SKM-1 treated with dmso at 0.1 percent for 144 hours (cell line): ENCODE results near the gene AMDHD2.
"Not testable (repeated sequence)": the region's sequence is repeated elsewhere in the genome, so short reads cannot be mapped to it uniquely, and the experiment has no call there.

Experiments
- DNase-seq: peaks from one replicate; lab custom pipeline; 2025; ENCODE audit not compliant: unreplicated experiment; lab: John Stamatoyannopoulos, UW

Gene AMDHD2

DNA sequence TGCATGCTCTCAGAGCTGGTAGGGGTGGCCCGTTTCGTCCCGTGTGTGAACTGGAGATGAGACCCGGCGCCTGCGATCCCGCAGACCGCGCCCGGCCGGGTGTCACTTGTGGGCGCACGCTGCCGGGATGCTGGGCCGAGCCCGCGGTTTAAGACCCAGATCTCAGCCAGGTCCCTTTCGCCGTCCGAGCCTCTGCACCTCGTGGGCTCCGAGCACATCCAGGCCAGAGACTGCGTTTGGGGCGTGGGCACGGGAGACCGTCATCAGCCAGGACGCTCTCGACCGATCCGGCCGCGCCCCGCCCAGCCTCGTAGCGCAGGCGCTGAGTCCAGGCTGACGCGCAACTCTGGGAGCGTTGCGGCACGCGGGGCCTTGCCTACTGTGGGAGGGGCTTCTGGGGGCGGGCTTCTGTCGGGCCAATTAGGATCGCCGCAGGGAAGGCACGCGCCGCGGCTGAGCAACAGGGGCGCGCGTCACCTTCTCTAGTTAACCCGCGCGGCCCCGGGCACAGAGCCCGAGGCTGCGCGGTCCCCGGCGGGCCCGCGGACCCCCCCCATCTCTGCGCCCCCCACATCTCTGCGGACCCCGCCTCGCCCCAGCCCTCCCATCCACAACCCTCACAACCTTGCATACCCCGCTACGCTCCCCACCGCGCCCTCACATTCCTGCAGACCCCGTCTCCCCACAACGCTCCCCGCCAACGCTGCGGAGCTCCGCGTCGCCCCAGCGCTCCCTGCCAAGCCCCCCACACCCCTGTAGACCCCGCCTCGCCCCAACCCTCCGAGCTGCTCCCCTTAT, 11.7 kb downstream of the AMDHD2 start:
- DNase-seq, result peak; percentile 96

- peak; percentile 42 for DNase-seq
These were observed 12.4 kb downstream of the AMDHD2 start for GRCh38 chr16:2532494-2533141.

DNA sequence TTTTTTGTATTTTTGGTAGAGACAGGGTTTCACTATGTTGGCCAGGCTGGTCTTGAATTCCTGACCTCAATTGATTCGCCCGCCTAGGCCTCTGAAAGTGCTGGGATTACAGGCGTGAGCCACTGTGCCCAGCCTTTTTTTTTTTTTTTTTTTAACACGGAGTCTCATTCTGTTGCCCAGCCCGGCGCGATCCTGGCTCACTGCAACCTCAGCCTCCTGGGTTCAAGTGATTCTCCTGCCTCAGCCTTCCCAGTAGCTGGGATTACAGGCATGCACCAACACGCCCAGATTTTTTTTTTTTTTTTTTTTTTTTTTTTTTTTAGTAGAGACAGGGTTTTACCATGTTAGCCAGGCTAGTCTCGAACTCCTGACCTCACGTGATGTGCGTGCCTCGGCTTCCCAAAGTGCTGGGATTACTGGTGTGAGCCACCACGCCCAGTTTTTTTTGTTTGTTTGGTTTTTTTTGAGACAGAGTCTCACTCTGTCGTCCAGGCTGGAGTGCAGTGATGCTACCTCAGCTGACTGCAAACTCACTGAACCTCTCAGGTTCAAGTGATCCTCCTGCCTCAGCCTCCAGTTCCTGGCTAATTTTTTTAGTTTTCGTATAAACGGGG, 13.1 kb downstream of the AMDHD2 start:
- not testable (repeated sequence) for DNase-seq

GRCh38 chr16:2533912-2534311, 13.7 kb downstream of the AMDHD2 start:
- no peak for DNase-seq

DNA sequence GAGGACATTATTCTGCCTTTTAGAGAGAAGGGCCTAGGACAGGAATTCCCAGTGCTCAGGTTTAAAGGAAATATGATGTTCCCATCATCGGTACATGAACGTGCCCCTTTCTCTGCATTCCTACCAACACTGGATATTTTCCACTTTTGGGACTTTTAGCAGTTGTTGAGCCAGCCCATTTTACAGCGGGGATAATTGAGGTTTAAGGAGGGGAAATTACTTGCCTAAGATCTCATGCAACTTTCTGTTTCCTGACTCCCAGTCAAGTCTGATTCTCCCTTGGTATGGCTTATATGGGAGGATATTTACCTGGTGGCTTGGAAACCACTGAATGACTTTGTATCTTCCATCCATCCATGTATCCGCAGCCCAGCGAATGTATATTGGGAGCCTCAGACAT, 14.2 kb downstream of the AMDHD2 start:
- DNase-seq, result not testable (repeated sequence)

DNA sequence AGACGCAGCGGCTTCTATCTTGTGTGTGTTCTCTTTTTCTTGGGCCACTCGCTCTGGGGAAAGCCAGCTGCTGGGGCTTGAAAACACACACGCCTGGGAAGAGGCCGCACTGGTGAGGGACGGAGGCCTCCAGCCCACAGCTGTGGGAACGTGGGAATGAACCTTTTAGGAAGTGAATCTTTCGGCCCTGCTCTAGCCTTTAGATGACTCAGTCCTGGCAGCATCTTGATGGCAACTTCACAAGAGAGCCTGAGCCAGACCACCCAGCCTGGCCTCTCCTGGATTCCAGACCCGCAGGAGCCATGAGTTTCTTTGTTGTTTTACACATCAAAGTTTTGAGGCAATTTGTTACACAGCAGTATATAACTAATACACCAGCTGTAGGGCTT, 15.4 kb downstream of the AMDHD2 start:
- no peak for DNase-seq

- peak; percentile 94 for DNase-seq
These were observed 17.5 kb downstream of the AMDHD2 start, which contains the start of gene PDPK1 for GRCh38 chr16:2537451-2538379. Gene PDPK1 (plus strand): TSS chr16:2538021. CDS start chr16:2538113, 92 bp downstream.

DNA sequence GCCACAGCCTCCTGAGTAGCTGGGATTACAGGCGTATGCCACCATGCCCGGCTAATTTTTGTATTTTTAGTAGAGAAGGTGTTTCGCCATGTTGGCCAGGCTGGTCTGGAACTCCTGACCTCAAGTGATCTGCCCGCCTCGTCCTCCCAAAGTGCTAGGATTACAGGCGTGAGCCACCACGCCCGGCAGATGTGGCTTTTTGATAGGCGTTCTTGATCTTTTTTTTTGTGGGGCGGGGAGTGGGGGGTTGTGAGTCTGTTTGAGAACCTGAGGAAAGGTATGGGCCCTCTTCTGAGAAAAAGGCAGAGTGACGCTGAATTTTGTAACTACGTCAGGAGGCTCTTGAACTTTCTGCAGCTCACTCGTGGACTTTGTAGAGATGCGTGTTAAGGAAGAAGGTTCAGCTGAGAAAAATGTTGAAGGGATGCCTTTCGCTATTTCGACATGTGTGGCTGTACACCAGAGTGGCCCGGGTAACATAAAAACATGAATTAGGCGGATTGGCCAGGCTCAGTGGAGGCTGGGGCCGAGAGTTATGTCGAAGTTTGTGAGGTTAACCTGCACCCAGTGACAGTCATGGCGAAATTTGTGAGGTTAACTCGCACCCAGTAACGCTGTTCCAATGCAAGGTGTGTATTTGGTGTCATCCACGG, 19.1 kb downstream of the AMDHD2 start:
- not testable (repeated sequence) for DNase-seq

- DNase-seq, result not testable (repeated sequence)
These were observed 19.8 kb downstream of the AMDHD2 start for GRCh38 chr16:2539845-2540458.

GRCh38 chr16:2540912-2541311, 20.7 kb downstream of the AMDHD2 start:
- peak; percentile 36 for DNase-seq

GRCh38 chr16:2541409-2541808, 21.2 kb downstream of the AMDHD2 start:
- not testable (repeated sequence) for DNase-seq

DNA sequence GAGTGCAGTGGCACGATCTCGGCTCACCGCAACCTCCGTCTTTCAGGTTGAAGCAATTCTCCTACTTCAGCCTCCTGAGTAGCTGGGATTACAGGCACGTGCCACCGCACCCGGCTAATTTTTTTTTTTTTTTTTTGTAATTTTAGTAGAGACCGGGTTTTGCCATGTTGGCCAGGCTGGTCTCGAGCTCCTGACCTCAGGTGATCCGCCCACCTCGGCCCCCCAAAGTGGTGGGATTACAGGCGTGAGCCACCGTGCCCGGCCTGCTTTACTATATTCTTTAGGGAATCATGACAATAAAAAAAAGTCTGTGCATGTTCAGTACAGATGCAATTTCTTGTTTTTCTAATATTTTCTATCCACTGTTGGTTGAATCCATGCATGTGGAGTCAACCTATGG, 23.6 kb downstream of the AMDHD2 start:
- not testable (repeated sequence) for DNase-seq

DNA sequence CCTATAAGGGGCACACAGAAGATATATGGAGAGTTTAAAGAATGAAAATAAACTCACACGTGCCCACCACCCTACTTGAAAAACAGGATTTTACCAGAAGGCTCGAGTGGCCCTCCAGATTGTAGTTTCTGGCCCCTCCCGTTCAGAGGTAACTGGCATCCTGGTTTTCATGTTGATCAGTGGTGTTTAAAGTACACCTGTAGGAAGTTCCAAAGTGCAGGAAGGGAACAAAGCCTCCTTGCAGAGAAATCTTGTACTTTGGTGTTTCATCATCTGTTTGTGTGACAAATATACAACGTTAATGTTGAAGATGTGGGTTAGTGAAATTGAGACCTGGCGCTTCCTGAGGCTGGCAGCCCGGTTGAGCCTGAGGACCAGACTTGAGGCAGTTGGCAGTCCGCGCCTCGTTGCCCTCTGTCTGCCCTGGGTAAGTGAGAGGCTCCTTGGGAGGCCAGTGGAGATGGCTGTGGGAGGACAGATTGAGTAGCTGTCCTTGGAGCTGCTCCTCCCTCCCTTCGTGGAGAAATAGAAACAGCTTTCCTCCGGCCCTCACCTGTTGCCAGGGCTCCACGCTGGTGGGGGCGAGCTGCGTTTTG, 30.2 kb downstream of the AMDHD2 start:
- DNase-seq, result not testable (repeated sequence)

DNA sequence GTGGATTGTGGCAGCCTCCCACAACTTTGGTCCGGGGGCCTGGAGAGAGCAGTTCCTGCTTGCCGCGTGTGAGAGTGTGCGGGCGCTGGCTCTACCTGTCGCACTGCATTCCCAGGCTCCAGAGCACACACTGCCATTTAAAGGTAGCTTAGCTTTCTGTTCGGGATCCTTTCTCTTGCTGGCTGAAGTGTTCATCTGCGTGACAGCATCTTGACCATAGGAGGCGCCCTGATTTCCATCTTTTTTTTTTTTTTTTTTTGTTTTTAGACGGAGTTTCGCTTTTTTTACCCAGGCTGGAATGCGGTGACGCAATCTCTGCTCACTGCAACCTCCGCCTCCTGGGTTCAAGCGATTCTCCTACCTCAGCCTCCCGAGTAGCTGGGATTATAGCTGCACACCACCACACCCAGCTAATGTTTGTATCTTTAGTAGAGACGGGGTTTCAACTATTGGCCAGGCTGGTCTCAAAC, 31.3 kb downstream of the AMDHD2 start:
- DNase-seq, result not testable (repeated sequence)

DNA sequence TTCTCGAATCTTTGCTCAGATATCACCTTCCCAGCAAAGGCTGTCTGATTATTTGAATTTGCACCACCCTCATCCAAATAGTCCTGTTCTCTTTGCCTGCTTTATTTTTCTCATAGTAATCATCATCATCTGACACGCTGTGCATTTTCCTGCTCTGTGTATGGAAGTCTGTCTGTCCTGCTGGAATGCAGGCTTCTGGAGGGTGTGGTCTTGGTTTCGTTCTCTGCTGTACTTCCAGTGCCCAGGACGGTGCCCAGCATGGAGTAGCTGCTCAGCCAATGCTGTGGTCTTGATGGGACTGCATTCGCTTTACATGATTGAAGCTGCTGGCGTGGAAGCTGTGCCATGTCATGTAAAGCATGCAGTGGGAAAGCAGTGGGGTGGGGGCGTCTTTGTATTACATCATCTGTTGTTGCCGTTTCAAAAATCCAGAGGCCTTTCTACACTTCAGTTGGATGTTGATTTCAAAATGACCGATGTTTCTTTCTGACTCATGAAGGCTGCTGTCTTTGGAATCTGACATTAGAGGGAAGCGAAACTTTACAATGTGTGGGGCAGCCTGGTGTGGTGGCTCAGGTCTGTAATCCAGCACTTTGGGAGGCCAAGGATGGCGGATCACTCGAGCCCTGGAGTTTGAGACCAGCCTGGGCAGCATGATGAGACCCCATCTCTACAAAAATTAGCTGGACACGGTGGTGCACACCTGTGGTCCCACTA, 34.7 kb downstream of the AMDHD2 start:
- DNase-seq, result not testable (repeated sequence)

GRCh38 chr16:2557150-2557549, 37.0 kb downstream of the AMDHD2 start:
- DNase-seq, result not testable (repeated sequence)

DNA sequence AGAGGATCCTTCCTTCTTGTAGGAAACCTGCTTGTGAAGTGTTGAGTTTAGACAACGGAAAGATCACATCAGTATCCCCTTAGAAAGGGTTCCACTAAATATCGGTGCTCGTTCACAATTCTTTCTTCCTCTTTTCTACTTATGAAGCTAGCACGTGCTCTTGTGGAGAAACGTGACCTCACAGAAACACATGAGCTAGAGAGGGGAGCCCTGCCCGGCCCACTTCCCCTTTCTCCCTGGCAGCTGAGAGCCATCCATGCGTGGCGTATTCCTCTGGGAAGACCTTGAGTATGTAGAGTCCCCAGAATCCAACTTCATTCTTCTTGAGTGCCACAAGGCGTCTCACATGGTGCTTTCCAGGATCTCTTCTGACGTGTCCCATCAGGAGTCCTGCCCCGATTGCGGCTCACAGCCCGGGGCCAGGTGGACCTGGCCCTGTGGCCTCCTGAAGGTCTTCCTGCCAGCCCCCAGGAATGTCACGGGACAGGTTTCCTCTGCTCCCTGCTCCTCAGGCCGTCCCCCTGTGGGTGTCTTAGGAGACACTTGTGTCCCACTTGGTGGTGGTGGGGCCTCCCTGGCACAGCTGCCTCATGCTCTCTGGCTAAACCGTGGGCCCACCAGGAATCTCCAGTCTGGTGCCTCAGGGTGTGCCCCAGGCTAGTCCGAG, 40.1 kb downstream of the AMDHD2 start:
- not testable (repeated sequence) for DNase-seq

DNA sequence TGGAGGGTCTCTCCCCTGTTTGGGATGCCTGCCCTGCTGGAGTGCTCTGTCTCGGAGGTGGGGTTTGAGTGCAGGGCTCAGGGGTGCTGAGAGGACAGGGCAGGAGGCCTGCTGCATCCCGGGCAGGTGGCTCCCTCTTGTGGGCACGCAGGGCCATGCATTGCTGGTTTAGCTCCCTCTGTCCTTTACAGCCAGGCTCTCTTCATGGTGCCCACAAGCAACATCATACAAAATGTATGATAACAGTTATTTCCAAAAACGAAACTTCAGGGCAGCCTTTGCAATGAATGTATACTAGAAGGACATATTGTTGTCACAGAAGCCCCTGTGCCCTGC, 40.6 kb downstream of the AMDHD2 start:
- not testable (repeated sequence) for DNase-seq
